Astrocyte of the cerebellum (primary cell): ENCODE results near the gene ABCA9.

Experiments
- DNase-seq: peaks from one replicate; pipeline ENCODE4 v3.0.0-alpha.2; 2011; ENCODE audit warnings: low read depth
- H3K4me3 ChIP-seq: 2 replicates; pipeline ENCODE4 v1.5.1; 2011; ENCODE audit warnings: mild to moderate bottlenecking, low read depth, low read length, moderate library complexity
- CTCF ChIP-seq: IDR thresholded peaks from 2 replicates; pipeline ENCODE4 v1.5.1; 2012; ENCODE audit warnings: low read length, low read depth, moderate library complexity, mild to moderate bottlenecking; ENCODE audit errors: missing control alignments
- in situ Hi-C: cut with HindIII; loops from 2 replicates; pipeline ENCODE4 v1.10.0; 2017; ENCODE audit warnings: low sequenced_read_pairs

ABCA9 gene

GRCh38 chr17:69060822-69061221 is at the start of gene ABCA9:
TSS of gene ABCA9 (minus strand) at chr17:69060927. CDS start at chr17:69051126, 9,801 bp downstream.
- in situ Hi-C loops: no loop called here
- DNase-seq: peak; percentile 92
- H3K4me3 ChIP-seq: no peak within 1 kb of the TSS
- TF ChIP-seq CTCF: no peak

- in situ Hi-C loops: no loop called here
- H3K4me3 ChIP-seq: no peak overlapping the region
Observed at GRCh38 chr17:69105907-69106730, 45.4 kb upstream of the ABCA9 start.

GRCh38 chr17:69103557-69104233 is 43.0 kb upstream of the ABCA9 start:
- no peak overlapping the region for H3K4me3 ChIP-seq
- in situ Hi-C loops: no loop called here
- TF ChIP-seq CTCF: no peak
- DNase-seq: no peak

More at GRCh38 chr17:69105907-69106730, 45.4 kb upstream of the ABCA9 start:
- no peak for TF ChIP-seq CTCF
- DNase-seq: no peak

GRCh38 chr17:69098625-69099024 is 37.9 kb upstream of the ABCA9 start:
- TF ChIP-seq CTCF: no peak
- no peak for DNase-seq
- in situ Hi-C loops: no loop called here

GRCh38 chr17:69096541-69096940 is 35.8 kb upstream of the ABCA9 start:
- no peak for TF ChIP-seq CTCF
- in situ Hi-C loops: no loop called here
- no peak for DNase-seq
- H3K4me3 ChIP-seq: no peak overlapping the region

More at GRCh38 chr17:69098625-69099024, 37.9 kb upstream of the ABCA9 start:
- no peak overlapping the region for H3K4me3 ChIP-seq

- H3K4me3 ChIP-seq: no peak overlapping the region
- in situ Hi-C loops: loop anchor here (5.0 kb wide), 1 partner anchor 317 kb away; no protein-coding TSS in a partner anchor
- TF ChIP-seq CTCF: no peak
- DNase-seq: no peak
Observed at GRCh38 chr17:69093995-69094394, 33.3 kb upstream of the ABCA9 start.
